ENCODE results near the gene WARS2.

WARS2 gene

DNA sequence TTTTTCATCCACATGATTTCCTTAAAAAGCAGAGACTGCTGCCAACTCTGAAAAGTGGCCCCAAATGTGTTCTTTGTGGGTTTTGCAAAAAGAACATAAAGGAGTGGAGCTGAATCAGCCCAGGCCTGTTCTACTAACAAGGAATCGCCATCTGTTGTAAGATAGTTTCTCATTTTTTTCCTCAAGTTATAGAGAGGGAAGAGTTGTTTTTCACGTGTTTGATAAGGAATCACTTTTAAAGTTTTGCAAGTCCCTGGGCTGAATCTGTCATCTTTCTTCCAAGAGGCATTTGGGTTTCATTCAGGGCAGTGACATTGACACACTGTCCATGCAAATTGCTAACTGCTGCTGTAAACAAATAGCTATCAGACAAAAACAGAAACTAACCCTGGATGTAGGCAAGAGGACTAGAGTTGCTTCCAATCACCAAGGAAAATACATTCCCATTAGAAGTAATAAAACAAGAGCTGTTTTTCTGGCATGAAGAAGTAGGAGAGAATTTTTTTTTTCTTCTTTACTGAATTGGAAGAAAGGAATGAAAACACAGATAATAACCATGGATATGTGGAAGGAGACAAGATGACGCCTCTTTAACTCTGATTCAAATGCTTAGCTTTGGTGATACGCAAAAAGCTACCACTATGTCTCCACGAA is 93.5 kb downstream of the WARS2 start:
- DNase-seq, result no peak
- no peak for TF ChIP-seq POLR2A (IDR thresholded peaks at IDR 0.05; ENCODE audit: low read length)
- no peak for TF ChIP-seq GATA1 (IDR thresholded peaks at IDR 0.05; ENCODE audit: low read depth, low read length)

- TF ChIP-seq GATA1 (IDR thresholded peaks at IDR 0.05; ENCODE audit: low read depth, low read length) (no peak), POLR2A (IDR thresholded peaks at IDR 0.05; ENCODE audit: low read length) (no peak)
- no peak for DNase-seq
Measured at GRCh38 chr1:119046429-119046784, 94.0 kb downstream of the WARS2 start.

DNA sequence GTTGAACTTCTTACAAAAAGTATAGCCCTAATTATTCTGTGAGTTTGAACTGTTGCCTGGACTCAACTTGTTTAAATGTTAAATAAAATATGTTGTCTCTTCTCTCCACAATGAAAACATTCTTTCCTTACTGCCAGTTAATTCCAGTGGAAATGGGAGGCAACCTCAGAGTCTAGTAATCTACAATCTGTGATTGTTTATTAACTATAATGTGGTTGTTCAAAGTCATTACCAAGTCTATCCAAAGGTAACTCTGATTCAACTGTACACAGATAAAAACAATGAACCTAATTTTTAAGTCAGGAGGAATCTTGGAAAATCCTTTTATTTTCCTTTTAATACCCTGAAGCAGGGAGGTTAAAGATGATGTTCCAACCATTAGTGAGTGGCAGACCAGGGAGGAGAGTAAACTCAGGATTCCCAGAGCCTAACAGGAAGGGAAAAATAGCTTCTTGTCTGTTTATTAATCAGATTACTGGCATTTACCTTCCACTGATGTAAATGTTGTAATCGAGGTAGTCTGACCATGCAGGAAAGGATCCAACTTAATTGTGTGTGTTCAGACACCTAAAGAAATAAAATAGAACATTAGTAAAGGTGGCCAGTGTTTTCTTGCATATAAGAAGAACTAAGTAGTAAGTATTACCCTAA is 95.2 kb downstream of the WARS2 start:
- no peak for DNase-seq
- no peak for TF ChIP-seq POLR2A (IDR thresholded peaks at IDR 0.05; ENCODE audit: low read length)
- no peak for TF ChIP-seq GATA1 (IDR thresholded peaks at IDR 0.05; ENCODE audit: low read depth, low read length)

DNA sequence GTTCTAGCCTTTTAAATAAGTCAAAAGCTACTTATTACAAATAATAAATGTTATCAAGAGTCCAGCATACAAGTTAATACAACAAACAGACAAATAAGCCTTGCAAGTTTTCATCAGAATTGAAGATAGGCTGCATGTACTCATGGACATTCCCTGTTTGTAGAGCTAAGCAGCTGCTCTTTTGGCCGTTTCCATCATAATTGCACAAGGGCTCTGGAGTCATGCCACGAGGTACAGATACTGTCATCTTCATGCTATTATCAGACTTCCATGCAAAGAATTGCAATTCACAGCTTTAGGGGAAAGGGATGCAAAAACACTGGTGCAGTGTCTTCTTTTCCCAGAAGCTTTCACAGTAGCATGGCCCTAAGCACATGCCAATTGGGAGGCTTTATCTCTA is 99.5 kb downstream of the WARS2 start:
- TF ChIP-seq GATA1 (IDR thresholded peaks at IDR 0.05; ENCODE audit: low read depth, low read length) (no peak), POLR2A (IDR thresholded peaks at IDR 0.05; ENCODE audit: low read length) (no peak)
- DNase-seq, result no peak

DNA sequence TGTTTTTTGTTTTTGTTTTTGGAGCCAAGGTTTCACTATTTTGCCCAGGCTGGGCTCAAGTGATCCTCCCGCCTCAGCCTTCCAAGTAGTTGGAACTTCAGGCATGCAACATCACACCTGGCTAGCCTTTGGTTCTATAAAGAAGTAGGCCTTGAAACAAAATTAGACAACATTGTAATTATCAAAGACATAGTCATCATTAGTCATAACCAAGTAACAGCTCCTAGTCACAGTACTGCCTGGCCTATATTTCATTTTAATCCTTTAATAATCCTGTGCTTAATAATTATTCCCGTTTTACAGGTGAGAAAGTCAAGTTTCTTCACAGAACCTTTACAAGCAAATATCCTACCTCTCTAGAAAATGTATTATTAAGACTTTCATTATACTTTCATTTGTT is 100.0 kb downstream of the WARS2 start:
- TF ChIP-seq POLR2A (IDR thresholded peaks at IDR 0.05; ENCODE audit: low read length) (no peak), GATA1 (IDR thresholded peaks at IDR 0.05; ENCODE audit: low read depth, low read length) (no peak)
- DNase-seq, result no peak

DNA sequence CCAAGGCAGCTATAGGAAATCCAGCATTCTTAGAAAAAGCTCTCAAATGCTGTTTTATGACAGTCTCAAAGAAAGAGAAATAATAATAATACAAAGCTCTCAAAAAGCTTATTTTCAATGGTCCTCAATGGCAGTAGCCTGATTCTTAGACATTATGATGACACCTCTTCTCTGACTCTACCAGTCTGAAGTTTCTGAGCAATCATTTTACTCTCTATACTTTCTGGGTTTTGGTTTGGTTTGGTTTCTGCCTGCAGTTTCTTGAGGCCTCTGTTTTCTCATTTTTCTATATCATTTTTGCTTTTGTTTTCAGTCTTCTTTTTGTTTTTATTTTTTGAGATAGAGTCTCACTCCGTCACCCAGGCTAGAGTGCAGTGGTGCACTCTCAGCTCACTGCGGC is 102.1 kb downstream of the WARS2 start:
- TF ChIP-seq GATA1 (IDR thresholded peaks at IDR 0.05; ENCODE audit: low read depth, low read length) (no peak), POLR2A (IDR thresholded peaks at IDR 0.05; ENCODE audit: low read length) (no peak)
- no peak for DNase-seq

GRCh38 chr1:119034359-119034758 is 106.1 kb downstream of the WARS2 start:
- DNase-seq, result no peak
- no peak for TF ChIP-seq POLR2A (IDR thresholded peaks at IDR 0.05; ENCODE audit: low read length)
- no peak for TF ChIP-seq GATA1 (IDR thresholded peaks at IDR 0.05; ENCODE audit: low read depth, low read length)

- DNase-seq, result no peak
- no peak for TF ChIP-seq POLR2A (IDR thresholded peaks at IDR 0.05; ENCODE audit: low read length)
- TF ChIP-seq GATA1 (IDR thresholded peaks at IDR 0.05; ENCODE audit: low read depth, low read length), result no peak
Measured at GRCh38 chr1:119032986-119033385, 107.5 kb downstream of the WARS2 start.

DNA sequence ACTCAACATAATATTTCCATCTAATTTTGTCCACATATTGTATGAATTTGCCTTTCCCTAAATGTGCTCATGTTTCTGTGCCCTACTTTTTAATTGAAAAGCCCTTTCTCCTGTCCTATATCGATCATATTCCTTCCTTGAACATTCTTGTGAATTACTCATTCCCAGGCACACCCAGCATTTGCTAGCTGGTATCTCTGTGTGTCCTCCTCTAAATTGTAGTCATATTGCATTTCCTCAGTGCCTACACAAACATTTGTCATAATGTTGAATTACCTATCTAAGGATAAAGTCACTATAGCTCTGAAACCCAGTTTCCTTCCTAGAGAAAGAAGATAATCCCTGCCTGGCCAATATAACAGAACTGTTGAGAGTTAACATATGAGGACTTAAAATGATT is 112.7 kb downstream of the WARS2 start:
- DNase-seq, result no peak
- TF ChIP-seq GATA1 (IDR thresholded peaks at IDR 0.05; ENCODE audit: low read depth, low read length), result no peak
- no peak for TF ChIP-seq POLR2A (IDR thresholded peaks at IDR 0.05; ENCODE audit: low read length)

GRCh38 chr1:119026956-119027355 is 113.5 kb downstream of the WARS2 start:
- TF ChIP-seq POLR2A (IDR thresholded peaks at IDR 0.05; ENCODE audit: low read length) (no peak), GATA1 (IDR thresholded peaks at IDR 0.05; ENCODE audit: low read depth, low read length) (no peak)
- DNase-seq, result no peak

DNA sequence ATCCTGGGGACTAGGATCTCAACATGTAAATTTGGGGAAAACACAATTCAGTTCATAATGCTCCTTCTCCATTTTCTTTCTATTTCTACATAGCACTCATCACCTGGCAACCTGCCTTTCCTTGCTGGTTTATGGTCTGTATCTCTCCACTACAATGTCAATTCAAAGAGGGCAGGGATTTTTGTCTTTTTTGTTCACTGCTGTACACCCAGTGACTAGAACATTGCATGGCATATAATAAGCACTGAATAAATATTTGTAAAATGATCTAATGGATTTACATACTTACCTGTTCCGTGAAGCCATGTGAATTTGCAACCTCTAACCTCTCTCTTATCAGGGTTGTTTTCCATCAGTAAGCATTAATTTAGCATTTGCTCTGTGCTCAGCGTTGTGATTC is 124.9 kb downstream of the WARS2 start:
- no peak for TF ChIP-seq GATA1 (IDR thresholded peaks at IDR 0.05; ENCODE audit: low read depth, low read length)
- no peak for TF ChIP-seq POLR2A (IDR thresholded peaks at IDR 0.05; ENCODE audit: low read length)
- DNase-seq, result no peak

DNA sequence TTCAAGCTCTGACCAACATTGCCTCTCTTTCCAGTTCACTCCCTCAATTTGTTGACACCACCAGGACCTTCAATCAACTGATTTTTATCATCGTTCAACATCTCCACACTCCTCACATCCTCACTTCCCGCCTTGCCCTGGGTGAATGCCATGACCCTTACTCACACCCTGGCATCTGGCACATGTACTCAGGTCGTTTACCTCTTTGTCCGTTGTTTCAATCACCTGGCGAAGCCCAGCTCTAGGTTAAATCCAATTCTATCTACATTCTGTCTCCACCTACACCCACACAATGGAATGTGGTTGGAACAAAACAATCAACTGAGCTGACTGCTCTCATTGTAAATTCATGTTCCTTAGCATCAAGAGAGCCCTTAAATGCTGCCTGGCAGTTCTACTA is 128.1 kb downstream of the WARS2 start:
- DNase-seq, result no peak
- TF ChIP-seq GATA1 (IDR thresholded peaks at IDR 0.05; ENCODE audit: low read depth, low read length) (no peak), POLR2A (IDR thresholded peaks at IDR 0.05; ENCODE audit: low read length) (no peak)

DNA sequence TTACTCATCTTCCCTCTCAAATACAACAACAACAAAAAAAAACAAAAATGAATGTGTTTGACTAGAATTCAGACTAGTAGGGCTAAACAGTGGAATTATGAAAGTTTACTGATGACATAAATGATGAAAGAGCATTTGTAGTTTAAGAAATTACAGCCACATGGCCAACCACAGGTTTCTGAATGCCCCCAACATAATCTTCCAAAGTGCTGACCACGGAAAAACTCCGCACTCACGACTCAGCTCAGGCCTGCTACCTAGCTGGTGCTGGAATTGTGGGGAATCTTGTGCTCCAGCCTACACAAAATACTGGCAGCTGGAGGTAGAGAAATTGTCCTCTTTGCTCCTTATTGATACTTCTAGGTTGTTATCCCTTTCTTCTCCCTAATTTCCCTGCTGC is 128.7 kb downstream of the WARS2 start:
- TF ChIP-seq GATA1 (IDR thresholded peaks at IDR 0.05; ENCODE audit: low read depth, low read length) (no peak), POLR2A (IDR thresholded peaks at IDR 0.05; ENCODE audit: low read length) (no peak)

DNA sequence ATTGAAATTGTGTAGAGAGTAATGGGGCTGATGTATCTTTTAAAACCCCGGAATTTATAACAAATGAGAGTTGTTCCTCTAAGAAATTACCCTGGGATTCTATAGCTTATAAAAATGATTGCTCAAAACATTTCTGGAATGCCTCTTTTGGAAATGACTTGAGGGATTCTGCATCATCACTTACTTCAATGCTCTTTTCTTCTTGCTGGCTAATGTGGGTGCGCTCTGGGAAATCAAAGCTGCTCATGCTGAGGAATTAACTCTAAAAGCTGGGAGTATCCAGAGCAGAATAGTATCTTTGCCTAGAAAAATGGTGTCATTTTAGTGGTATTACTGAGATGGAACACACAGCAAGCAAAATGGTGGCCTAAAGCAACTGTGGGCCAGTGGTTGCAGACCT is 129.3 kb downstream of the WARS2 start:
- no peak for TF ChIP-seq POLR2A (IDR thresholded peaks at IDR 0.05; ENCODE audit: low read length)
- TF ChIP-seq GATA1 (IDR thresholded peaks at IDR 0.05; ENCODE audit: low read depth, low read length), result no peak
- no peak for DNase-seq

More for the DNA sequence above, 128.7 kb downstream of the WARS2 start:
- DNase-seq, result no peak

GRCh38 chr1:119010201-119010600 is 130.3 kb downstream of the WARS2 start:
- TF ChIP-seq GATA1 (IDR thresholded peaks at IDR 0.05; ENCODE audit: low read depth, low read length) (no peak), POLR2A (IDR thresholded peaks at IDR 0.05; ENCODE audit: low read length) (no peak)
- DNase-seq, result no peak

Data from erythroblast (primary cell).